Measurements from ENCODE around the gene HPCAL1.

HPCAL1 gene

DNA sequence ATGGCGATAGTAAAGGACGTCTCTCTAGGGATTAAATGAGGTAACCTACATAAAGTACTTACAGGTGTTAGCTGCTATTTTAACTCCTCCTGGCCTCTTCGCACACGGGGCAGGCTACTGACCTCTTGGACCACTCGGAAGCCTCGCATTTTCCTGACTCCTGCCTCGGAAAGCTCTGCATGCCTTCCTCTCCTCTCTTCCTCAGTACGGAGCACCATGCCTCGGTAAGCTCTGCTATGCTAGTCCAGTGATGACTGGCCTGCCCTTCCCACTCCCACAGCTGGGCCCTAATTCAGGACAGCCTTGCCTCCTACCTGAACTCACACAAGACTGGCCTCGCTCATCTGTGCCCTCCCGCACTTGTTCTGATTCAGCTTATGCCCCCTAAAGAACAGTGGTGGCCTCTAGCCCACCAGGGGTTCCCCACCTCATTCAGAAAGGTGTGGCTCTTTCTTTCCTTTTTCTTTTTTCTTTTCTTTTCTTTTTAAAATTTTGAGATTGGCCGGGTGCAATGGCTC, 22.7 kb upstream of the HPCAL1 start:
- no peaks in the 10 kb centered on the region for H3K27me3 ChIP-seq (ENCODE audit: control insufficient read depth, insufficient read depth, low read length)
- no peak overlapping the region for H3K27ac ChIP-seq (ENCODE audit: low read length)
- no peaks in the 10 kb centered on the region for H3K4me1 ChIP-seq (ENCODE audit: control insufficient read depth, low read depth, low read length)
- H3K9me3 ChIP-seq (ENCODE audit: control insufficient read depth, low read depth, low read length), result no peaks in the 10 kb centered on the region
- no peak overlapping the region for H3K9ac ChIP-seq (ENCODE audit: low read length)
- H3K36me3 ChIP-seq (ENCODE audit: control insufficient read depth, low read depth, low read length), result no peaks in the 10 kb centered on the region
- no peak overlapping the region for H3K4me3 ChIP-seq (ENCODE audit: low read length)

DNA sequence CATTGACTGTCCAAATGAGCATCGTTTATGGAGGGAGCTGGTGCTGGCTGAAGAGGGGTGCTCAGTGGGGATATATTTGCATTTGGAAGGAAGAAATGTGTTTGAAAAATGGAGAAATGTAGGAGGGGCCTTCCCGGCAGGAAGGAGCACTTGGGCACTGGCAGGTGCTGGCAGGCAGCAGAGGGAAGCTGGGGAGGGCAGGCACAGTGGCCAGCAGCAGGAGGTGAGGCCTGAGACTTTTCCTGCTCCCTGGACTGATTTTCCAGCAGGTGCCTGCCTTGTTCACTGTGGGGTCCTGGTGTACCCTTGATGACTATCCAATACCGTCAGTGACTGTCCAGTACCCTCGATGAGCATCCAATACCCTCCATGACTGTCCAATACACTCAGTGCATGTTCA, 20.8 kb upstream of the HPCAL1 start:
- Histone ChIP-seq H3K27me3 (ENCODE audit: control insufficient read depth, insufficient read depth, low read length) (no peaks in the 10 kb centered on the region), H3K27ac (ENCODE audit: low read length) (no peak overlapping the region), H3K9ac (ENCODE audit: low read length) (no peak overlapping the region), H3K4me1 (ENCODE audit: control insufficient read depth, low read depth, low read length) (no peaks in the 10 kb centered on the region), H3K36me3 (ENCODE audit: control insufficient read depth, low read depth, low read length) (no peaks in the 10 kb centered on the region), H3K4me3 (ENCODE audit: low read length) (no peak overlapping the region), H3K9me3 (ENCODE audit: control insufficient read depth, low read depth, low read length) (no peaks in the 10 kb centered on the region)

DNA sequence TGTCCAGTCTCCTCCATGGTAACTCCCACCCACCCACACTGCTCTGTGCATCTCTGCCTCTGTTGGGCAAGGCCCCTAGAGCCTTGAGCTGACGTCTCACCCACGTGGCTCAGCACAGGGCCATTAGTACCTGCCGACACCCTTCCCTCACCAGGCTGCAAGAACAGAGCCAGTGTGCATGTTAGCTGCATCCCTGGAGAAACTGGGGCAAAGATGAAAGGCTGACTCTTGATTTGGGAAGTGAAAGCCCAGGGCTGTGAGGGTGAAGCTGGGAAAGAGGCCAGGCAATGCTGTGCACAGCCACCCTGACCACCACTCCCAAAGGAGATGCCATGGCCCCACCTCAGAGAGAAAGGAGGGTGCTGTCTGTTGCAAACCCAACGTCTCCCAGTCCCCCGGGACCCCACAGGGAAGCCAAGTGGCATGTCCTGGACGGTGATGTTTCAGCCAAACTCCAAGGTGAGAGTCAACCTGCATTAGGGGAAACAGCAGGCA, 20.0 kb upstream of the HPCAL1 start:
- H3K9ac ChIP-seq (ENCODE audit: low read length), result no peak overlapping the region

DNA sequence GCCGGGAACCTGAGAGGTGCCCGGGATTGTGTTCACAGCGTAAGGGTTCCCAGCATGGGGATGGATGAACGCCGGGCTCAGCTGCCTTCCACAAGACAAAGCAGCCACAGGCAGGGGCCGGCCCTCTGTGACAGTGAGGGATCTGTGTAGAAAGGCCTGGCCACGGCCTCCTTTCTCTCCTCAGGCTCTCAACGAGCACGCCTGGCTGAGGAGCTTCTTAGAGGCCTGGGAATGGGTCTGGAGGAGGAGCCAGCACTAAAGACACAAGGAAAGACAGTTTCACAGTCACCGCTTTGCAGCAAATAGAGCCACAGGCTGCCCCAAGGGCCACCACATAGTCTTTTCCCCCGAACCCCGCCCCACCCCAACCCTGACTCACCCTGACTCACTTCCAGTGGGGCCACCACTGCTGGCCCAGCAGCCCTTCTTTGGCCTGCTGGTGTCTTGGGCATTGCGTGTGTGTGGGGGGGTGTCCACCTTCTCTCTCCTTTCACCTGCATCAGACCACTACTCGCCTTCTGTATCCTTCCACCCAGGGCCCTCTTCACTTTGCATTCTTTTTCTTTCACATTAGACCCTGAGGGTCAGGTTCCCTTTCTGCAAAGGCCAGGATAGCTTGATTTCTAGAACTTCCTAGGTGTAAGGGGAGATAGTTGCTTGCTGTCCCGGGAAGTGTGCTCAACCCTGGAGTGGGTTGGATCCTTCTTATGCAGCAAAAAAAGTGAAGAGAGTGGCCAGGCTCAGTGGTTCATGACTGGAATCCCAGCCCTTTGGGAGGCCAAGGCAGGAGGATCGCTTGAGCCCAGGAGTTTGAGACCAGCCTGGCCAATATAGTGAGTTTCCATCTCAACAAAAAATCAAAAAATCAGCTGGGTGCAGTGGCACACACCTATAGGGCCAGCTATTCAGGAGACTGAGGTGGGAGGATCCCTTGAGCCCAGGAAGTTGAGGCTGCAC, 19.3 kb upstream of the HPCAL1 start:
- H3K27ac ChIP-seq (ENCODE audit: low read length), result no peak overlapping the region
- no peaks in the 10 kb centered on the region for H3K9me3 ChIP-seq (ENCODE audit: control insufficient read depth, low read depth, low read length)
- H3K27me3 ChIP-seq (ENCODE audit: control insufficient read depth, insufficient read depth, low read length), result no peaks in the 10 kb centered on the region
- H3K4me1 ChIP-seq (ENCODE audit: control insufficient read depth, low read depth, low read length), result no peaks in the 10 kb centered on the region
- H3K4me3 ChIP-seq (ENCODE audit: low read length), result no peak overlapping the region
- no peaks in the 10 kb centered on the region for H3K36me3 ChIP-seq (ENCODE audit: control insufficient read depth, low read depth, low read length)
- H3K9ac ChIP-seq (ENCODE audit: low read length), result no peak overlapping the region

More for the DNA sequence above, 20.0 kb upstream of the HPCAL1 start:
- Histone ChIP-seq H3K4me3 (ENCODE audit: low read length) (no peak overlapping the region), H3K4me1 (ENCODE audit: control insufficient read depth, low read depth, low read length) (no peaks in the 10 kb centered on the region), H3K9me3 (ENCODE audit: control insufficient read depth, low read depth, low read length) (no peaks in the 10 kb centered on the region), H3K27ac (ENCODE audit: low read length) (no peak overlapping the region), H3K36me3 (ENCODE audit: control insufficient read depth, low read depth, low read length) (no peaks in the 10 kb centered on the region), H3K27me3 (ENCODE audit: control insufficient read depth, insufficient read depth, low read length) (no peaks in the 10 kb centered on the region)

DNA sequence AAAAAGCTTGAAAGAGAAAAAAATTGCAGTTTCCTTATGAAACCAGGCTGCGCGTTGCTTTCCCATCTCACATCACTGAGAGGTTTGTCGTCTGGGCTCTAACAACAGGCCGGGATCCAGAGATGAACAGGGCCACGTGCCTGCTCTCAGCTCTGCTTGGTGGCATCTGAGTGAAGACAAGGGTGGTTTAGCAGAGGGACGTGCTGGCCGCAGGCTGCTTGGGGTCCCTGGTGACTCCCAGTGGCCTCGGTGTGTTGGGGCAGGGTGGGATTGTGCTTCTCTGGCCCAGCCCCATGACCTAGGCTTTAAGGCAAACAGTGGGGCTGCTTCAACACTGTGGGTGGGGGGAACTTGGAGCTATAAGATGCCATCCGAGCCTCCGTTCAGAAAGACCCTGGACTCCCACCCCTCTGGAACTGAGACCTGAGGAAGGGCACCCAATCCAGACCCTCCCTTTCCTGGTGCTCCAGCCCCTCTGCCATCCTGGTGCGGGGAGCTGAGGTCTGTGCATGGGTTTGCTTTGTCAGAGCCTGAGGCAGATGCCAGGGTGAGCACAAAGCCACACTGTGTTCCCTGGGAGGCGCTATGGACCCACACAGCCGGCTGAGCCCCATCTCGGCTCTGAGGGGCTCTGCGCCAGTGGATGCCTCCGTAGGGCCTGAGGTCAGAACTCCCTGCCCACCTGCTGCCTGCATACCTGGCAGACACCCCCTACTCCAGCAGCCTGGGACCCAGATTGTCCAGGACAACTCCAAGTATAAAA, 18.4 kb upstream of the HPCAL1 start:
- Histone ChIP-seq H3K9ac (ENCODE audit: low read length) (no peak overlapping the region), H3K4me1 (ENCODE audit: control insufficient read depth, low read depth, low read length) (no peaks in the 10 kb centered on the region), H3K27ac (ENCODE audit: low read length) (no peak overlapping the region)

DNA sequence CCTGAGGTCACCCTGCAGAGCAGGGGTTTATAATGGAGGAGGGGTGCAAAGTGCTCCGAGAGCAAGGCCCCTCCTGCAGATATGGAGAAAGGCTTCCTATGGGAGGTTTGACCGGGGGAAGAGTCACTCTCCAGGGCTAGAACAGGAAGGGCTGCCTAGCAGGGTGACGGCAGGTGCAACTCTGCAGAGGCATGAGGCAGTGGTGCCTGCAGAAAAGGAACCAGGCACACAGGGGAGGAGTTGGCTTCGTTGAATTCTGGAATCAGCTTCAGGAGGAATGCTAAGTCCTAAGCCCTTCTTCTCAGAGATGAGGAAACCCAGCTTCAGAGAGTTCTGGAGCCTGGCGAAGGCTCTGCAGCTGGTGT, 17.5 kb upstream of the HPCAL1 start:
- no peaks in the 10 kb centered on the region for H3K4me1 ChIP-seq (ENCODE audit: control insufficient read depth, low read depth, low read length)
- no peaks in the 10 kb centered on the region for H3K9me3 ChIP-seq (ENCODE audit: control insufficient read depth, low read depth, low read length)
- H3K27me3 ChIP-seq (ENCODE audit: control insufficient read depth, insufficient read depth, low read length), result no peaks in the 10 kb centered on the region
- no peak overlapping the region for H3K4me3 ChIP-seq (ENCODE audit: low read length)
- H3K27ac ChIP-seq (ENCODE audit: low read length), result no peak overlapping the region
- H3K36me3 ChIP-seq (ENCODE audit: control insufficient read depth, low read depth, low read length), result no peaks in the 10 kb centered on the region
- no peak overlapping the region for H3K9ac ChIP-seq (ENCODE audit: low read length)

More for the DNA sequence above, 18.4 kb upstream of the HPCAL1 start:
- Histone ChIP-seq H3K27me3 (ENCODE audit: control insufficient read depth, insufficient read depth, low read length) (no peaks in the 10 kb centered on the region), H3K4me3 (ENCODE audit: low read length) (no peak overlapping the region), H3K36me3 (ENCODE audit: control insufficient read depth, low read depth, low read length) (no peaks in the 10 kb centered on the region), H3K9me3 (ENCODE audit: control insufficient read depth, low read depth, low read length) (no peaks in the 10 kb centered on the region)

DNA sequence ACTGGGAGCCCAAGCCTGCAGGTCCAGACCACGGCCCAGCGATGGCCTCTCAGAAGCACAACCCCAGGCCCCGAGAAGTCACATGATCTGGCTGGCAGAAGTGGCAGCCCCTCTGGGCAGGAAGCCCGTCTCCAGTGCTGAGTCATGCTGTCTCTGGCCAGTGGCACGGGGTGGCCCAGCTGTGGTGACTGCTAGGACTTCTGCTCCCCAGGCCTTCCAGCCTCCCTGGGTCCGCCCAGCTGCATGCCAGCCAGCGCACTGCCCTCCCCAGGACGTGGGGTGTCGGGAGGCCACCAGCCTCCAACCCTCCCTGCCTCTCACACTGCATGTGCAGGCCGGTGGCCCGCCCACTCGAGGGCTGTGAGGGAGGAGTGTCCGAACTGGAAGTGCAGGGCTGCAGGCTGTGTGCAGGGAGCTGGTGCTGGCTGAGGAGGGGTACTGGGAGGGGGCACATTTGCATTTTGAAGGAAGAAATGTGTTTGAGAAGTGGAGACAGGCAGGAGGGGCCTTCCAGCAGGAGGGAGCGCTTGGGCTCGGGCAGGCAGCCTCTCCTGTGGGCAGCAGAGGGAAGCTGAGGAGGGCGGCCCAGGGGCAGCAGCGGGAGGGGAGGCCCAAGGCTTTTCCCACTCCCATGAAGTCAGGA, 17.0 kb upstream of the HPCAL1 start:
- Histone ChIP-seq H3K9me3 (ENCODE audit: control insufficient read depth, low read depth, low read length) (no peaks in the 10 kb centered on the region), H3K27me3 (ENCODE audit: control insufficient read depth, insufficient read depth, low read length) (no peaks in the 10 kb centered on the region), H3K4me1 (ENCODE audit: control insufficient read depth, low read depth, low read length) (no peaks in the 10 kb centered on the region), H3K27ac (ENCODE audit: low read length) (no peak overlapping the region), H3K4me3 (ENCODE audit: low read length) (no peak overlapping the region), H3K9ac (ENCODE audit: low read length) (no peak overlapping the region), H3K36me3 (ENCODE audit: control insufficient read depth, low read depth, low read length) (no peaks in the 10 kb centered on the region)

DNA sequence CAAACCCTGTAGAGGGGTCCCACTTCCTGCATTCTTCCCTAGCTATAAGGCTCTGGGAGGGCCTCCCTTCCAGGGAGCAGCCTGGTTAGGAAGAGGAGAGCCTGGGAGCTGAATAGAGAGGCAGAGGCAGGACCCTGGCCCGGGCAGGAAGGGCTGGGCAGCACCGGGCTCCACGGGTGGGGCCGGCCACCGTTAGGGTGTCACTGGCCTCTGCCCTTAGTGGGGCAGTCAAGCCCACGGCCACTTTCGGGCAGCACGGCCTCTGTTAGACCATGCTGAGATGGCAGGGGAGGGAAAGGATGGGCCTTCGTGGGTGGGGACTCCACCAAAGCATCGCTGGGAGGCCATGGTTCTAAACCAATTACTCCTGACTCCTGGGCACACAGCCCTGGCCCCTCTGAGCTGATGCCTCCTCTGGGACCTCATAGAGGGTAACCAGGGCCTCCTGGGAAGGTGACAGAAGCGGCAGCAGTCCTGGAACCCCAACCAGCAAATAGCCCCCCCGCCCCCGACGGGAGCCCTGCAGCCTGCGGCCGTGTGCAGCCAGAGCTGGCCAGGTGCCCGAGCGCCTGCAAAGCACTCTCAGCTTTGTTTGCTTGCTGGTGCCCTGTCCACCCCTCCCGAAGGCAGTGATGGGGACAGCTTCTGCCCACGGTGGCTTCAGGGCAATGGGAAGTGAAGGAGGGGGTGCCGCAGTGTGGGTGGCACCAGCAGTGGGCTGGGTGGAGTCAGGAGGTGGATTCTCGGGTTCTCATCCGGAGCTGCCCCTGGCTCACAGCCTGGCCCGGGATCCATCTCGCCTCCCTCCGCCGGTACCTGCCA, 16.3 kb upstream of the HPCAL1 start:
- Histone ChIP-seq H3K27ac (ENCODE audit: low read length) (no peak overlapping the region), H3K9me3 (ENCODE audit: control insufficient read depth, low read depth, low read length) (no peaks in the 10 kb centered on the region), H3K4me1 (ENCODE audit: control insufficient read depth, low read depth, low read length) (no peaks in the 10 kb centered on the region), H3K27me3 (ENCODE audit: control insufficient read depth, insufficient read depth, low read length) (no peaks in the 10 kb centered on the region), H3K4me3 (ENCODE audit: low read length) (no peak overlapping the region), H3K36me3 (ENCODE audit: control insufficient read depth, low read depth, low read length) (no peaks in the 10 kb centered on the region), H3K9ac (ENCODE audit: low read length) (no peak overlapping the region)

DNA sequence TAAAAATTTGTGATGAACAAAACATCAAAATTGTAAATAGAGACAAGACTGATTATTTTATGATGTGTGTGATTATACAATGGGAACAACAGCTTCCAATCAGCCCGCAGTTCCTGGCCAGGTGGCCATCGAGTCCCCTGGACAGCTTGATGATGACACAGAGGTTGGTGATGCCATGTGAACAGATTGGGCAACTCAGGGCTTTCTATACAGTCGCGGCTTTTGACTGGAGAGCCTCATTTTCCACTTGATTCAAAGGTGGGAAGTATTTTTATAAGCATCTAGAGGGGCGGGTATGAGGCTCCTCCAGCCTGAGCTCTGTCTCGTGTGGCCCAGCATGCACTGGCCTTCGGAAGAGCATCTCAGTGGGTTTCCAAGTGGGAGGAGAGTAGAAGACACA, 14.9 kb upstream of the HPCAL1 start:
- no peaks in the 10 kb centered on the region for H3K36me3 ChIP-seq (ENCODE audit: control insufficient read depth, low read depth, low read length)
- no peaks in the 10 kb centered on the region for H3K4me1 ChIP-seq (ENCODE audit: control insufficient read depth, low read depth, low read length)
- no peaks in the 10 kb centered on the region for H3K9me3 ChIP-seq (ENCODE audit: control insufficient read depth, low read depth, low read length)
- H3K27ac ChIP-seq (ENCODE audit: low read length), result no peak overlapping the region
- H3K9ac ChIP-seq (ENCODE audit: low read length), result no peak overlapping the region
- H3K27me3 ChIP-seq (ENCODE audit: control insufficient read depth, insufficient read depth, low read length), result no peaks in the 10 kb centered on the region
- no peak overlapping the region for H3K4me3 ChIP-seq (ENCODE audit: low read length)

DNA sequence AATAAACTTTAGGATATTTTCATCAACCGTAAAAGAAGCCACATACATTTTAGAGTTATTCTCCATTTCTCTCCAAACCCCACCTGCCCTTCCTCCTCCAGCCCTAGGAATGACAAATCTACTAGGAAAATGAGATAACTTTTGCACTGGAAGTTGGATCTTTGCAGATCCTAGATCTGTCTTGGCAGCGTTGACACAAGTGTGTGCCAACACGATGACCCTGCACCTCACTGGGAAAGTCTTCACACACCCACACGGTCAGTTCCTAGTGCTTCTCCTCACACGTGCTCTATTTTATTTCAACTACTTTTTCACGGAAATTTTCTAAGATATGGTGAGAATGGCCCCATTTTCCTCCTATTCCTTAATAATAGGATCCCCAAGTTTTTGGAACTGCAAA, 14.1 kb upstream of the HPCAL1 start:
- Histone ChIP-seq H3K9ac (ENCODE audit: low read length) (no peak overlapping the region), H3K9me3 (ENCODE audit: control insufficient read depth, low read depth, low read length) (no peaks in the 10 kb centered on the region), H3K27ac (ENCODE audit: low read length) (no peak overlapping the region), H3K36me3 (ENCODE audit: control insufficient read depth, low read depth, low read length) (no peaks in the 10 kb centered on the region), H3K27me3 (ENCODE audit: control insufficient read depth, insufficient read depth, low read length) (no peaks in the 10 kb centered on the region), H3K4me1 (ENCODE audit: control insufficient read depth, low read depth, low read length) (no peaks in the 10 kb centered on the region), H3K4me3 (ENCODE audit: low read length) (no peak overlapping the region)
